ENCODE measurements around the gene TBC1D10B.

GRCh38 chr16:30348113-30348512, 22.2 kb downstream of the TBC1D10B start:
- no peak for TF ChIP-seq CTCF (IDR thresholded peaks at IDR 0.05 in 2 of 3, conservative IDR thresholded peaks at IDR 0.05 in 1 of 3; ENCODE audit: insufficient read depth in 2 of 3, low read depth in 1 of 3, low read length in 3 of 3)
- TF ChIP-seq PCBP2 (IDR thresholded peaks at IDR 0.05; ENCODE audit: low read depth, low read length, poor library complexity, severe bottlenecking) = no peak
- TF ChIP-seq JUN (IDR thresholded peaks at IDR 0.05; ENCODE audit: borderline replicate concordance, low read depth, low read length) = no peak
- TF ChIP-seq JUN (CRISPR knock-in tag; IDR thresholded peaks at IDR 0.05; ENCODE audit: borderline replicate concordance) = no peak
- no peak for TF ChIP-seq HOXB6 (CRISPR knock-in tag; IDR thresholded peaks at IDR 0.05; ENCODE audit: borderline replicate concordance)
- TF ChIP-seq KDM1A (IDR thresholded peaks at IDR 0.05) = no peak
- no peak for TF ChIP-seq ZNF143 (CRISPR knock-in tag; IDR thresholded peaks at IDR 0.05)
- no peak for TF ChIP-seq RFX5 (IDR thresholded peaks at IDR 0.05; ENCODE audit: low read depth, low read length)
- TF ChIP-seq IRF1 (CRISPR knock-in tag; IDR thresholded peaks at IDR 0.05; ENCODE audit: borderline replicate concordance) = no peak
- no peak for TF ChIP-seq RBM22 (IDR thresholded peaks at IDR 0.05; ENCODE audit: low read depth, low read length, poor library complexity, severe bottlenecking)
- TF ChIP-seq IRF2 (CRISPR knock-in tag; IDR thresholded peaks at IDR 0.05) = no peak
- TF ChIP-seq EGR1 (conservative IDR thresholded peaks at IDR 0.05) = no peak
- TF ChIP-seq GATAD2B (IDR thresholded peaks at IDR 0.05; ENCODE audit: borderline replicate concordance) = no peak
- no peak for TF ChIP-seq HCFC1 (IDR thresholded peaks at IDR 0.05; ENCODE audit: low read depth, low read length)

Data from K562 (cell line).